ENCODE data around the gene DIS3L2.

DNA sequence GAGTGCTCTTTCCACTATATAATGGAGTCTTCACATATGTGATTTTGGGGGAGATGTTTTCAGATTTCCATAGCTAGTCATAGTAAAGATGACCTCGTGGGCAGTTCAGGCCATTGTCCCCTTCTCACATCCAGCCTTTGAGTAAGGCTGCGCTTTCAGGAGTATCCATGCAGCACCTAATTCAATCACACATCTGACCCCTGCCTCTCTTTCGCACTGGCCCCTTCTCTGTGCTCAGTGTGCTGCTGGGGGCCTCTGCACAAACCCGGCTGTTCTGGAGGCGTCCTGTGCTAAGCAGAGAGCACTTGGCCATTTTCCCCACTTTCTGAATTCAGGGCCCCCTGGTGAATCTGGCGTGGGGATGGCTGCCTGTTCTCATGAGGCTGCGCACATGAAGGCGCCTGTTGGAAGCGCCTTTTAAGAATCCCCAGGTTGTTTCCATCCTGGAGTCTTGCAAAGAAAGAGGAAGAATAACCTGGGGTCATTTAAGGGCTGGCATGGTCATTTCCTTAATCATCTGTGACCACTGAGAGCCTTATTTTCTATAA, 321.1 kb downstream of the DIS3L2 start:
- TF ChIP-seq POLR2AphosphoS5 (IDR thresholded peaks at IDR 0.05; ENCODE audit: borderline replicate concordance, low read depth, low read length) (no peak), EZH2 (IDR thresholded peaks at IDR 0.05) (no peak), FOXP2 (optimal IDR thresholded peaks at IDR 0.05; ENCODE audit: control extremely low read depth, extremely low read length, insufficient read depth) (no peak)
